ENCODE data around the gene LRP1.

Gene LRP1

DNA sequence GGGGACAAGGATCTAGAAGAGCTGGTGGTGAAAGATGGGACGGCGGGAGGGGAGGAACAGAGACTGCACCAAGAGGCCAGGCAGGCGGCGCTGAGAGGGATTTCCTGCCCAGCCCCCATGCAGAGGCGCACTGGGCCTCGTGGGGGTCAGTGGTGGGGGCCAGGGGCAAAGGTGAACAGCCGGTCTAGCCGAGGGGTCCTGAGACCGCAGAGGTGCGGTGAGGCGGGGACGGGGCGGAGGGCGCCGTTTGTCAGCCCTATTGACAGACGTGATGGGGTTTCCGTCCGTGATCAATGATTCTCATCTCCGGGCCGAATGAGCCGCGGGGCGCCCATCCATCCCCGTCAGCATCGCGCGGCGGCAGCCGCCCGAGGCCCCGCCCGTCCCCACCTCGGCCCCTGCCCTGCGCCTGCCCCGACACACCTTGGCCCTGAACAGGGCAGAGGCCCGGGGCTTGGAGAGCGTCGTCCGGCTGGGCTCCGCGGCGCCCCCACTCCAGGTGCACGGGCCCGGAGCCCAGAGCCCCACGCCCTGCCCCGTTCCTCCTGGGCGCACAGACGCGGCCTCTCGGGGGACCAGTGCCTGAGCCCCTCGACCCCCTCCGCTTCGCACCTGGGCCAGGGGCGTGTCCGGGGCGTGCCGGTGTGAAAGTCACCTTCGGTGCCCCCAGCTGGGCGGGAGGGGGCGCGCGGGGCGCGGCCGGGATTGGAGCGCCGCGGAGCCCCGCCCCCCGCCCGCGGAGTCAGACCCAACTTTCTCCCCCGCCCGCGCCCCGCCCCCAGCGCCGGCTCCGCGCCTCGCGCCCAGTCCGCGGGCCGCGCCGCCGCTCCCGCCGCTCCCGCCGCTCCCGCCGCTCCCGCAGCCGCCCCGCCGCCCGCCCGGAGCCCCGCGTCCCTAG lies 88.0 kb downstream of the LRP1 start, which contains the start of gene NXPH4:
TSS of gene NXPH4 (plus strand) at position 781 of the 898 bp plus-strand sequence. CDS start 176 bp downstream, outside the sequence.
- Histone ChIP-seq H3K4me2 (ENCODE audit: low read length) (peak within 1 kb of the TSS; percentile 96), H3K4me1 (ENCODE audit: low read length) (peaks cover 50% of the 10 kb centered on the region), H3K36me3 (replicated peaks; ENCODE audit: low read depth, low read length) (no peaks in the 10 kb centered on the region), H4K20me1 (ENCODE audit: insufficient read depth, low read length) (peaks cover 4% of the 10 kb centered on the region; the same call in 1 of the 2 replicates), H3K4me3 (ENCODE audit: low read length) (peak within 1 kb of the TSS; percentile 91), H3K9me3 (ENCODE audit: insufficient read depth, low read length) (no peaks in the 10 kb centered on the region), H2AFZ (ENCODE audit: low read depth, low read length) (0 out of 2 replicates have a peak within 1 kb of the TSS, but pooled peaks have one; percentile 28), H3K27me3 (ENCODE audit: low read depth, low read length) (peaks cover 67% of the 10 kb centered on the region), H3K9ac (ENCODE audit: low read length) (peak within 1 kb of the TSS; percentile 59), H3K27ac (ENCODE audit: low read length) (no peak within 1 kb of the TSS), H3K79me2 (ENCODE audit: low read length) (no peaks in the 10 kb centered on the region)
- TF ChIP-seq CTCF (IDR thresholded peaks at IDR 0.05; ENCODE audit: low read depth, low read length) (0 out of 2 replicates have a peak, but pooled peaks have one; percentile 7), EZH2phosphoT487 (IDR thresholded peaks at IDR 0.05; ENCODE audit: low read depth) (no peak)

GRCh38 chr12:57216921-57217879 lies 88.9 kb downstream of the LRP1 start:
- Histone ChIP-seq H3K36me3 (replicated peaks; ENCODE audit: low read depth, low read length) (no peaks in the 10 kb centered on the region), H3K4me1 (ENCODE audit: low read length) (peaks cover 50% of the 10 kb centered on the region), H3K27ac (ENCODE audit: low read length) (no peak overlapping the region), H3K79me2 (ENCODE audit: low read length) (no peaks in the 10 kb centered on the region), H3K4me3 (ENCODE audit: low read length) (peak overlapping the region; percentile 91), H4K20me1 (ENCODE audit: insufficient read depth, low read length) (peaks cover 4% of the 10 kb centered on the region; the same call in 1 of the 2 replicates), H2AFZ (ENCODE audit: low read depth, low read length) (no peak overlapping the region), H3K9me3 (ENCODE audit: insufficient read depth, low read length) (no peaks in the 10 kb centered on the region), H3K27me3 (ENCODE audit: low read depth, low read length) (peaks cover 77% of the 10 kb centered on the region), H3K4me2 (ENCODE audit: low read length) (peak overlapping the region; percentile 96), H3K9ac (ENCODE audit: low read length) (peak overlapping the region; percentile 59)
- TF ChIP-seq EZH2phosphoT487 (IDR thresholded peaks at IDR 0.05; ENCODE audit: low read depth): no peak
- no peak for TF ChIP-seq CTCF (IDR thresholded peaks at IDR 0.05; ENCODE audit: low read depth, low read length)

DNA sequence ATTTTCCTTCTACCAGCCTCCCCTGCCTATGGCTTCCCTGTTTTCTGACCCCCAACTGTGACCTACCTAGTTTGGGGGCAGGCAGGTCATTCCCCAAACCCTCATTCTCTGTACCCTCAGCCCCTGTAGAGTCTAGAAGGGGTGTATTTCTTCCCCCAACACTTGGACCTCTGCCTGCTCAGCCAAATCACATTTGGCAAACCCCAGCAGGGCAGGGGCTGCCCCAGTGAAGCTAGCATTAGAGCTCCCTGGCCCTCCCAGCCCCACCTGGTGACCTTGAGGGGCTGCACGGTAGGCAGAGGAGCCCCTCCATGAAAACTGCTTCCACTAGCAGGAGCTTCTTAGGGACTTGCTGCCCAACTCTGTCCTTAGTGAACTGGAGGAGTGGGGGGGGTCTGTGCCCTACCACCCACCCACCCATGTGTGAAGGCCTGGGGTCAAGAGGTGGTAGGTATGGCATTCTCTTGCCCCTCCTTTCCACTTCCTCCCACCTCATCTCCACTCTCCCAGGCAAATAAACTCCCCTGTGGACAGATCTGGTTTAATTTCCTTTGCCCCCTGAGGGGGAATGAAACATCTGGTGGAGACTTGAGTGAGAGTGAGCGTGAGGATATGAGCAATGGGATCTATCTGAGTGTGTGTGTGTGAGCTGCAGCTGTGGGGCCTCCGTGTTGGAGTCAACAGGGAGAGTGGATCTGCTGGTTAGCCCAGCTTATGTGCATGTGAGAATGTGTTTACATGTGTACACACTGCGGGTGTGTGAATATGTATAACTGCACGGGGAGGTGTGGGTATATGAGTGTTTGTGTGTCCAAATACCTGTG lies 90.0 kb downstream of the LRP1 start:
- H3K9ac ChIP-seq (ENCODE audit: low read length): no peak overlapping the region; the same call in 1 of the 2 replicates
- no peaks in the 10 kb centered on the region for H3K9me3 ChIP-seq (ENCODE audit: insufficient read depth, low read length)
- H3K79me2 ChIP-seq (ENCODE audit: low read length): no peaks in the 10 kb centered on the region
- peaks cover 46% of the 10 kb centered on the region for H3K4me1 ChIP-seq (ENCODE audit: low read length)
- H3K27me3 ChIP-seq (ENCODE audit: low read depth, low read length): peaks cover 79% of the 10 kb centered on the region
- peak overlapping the region; percentile 91; the same call in 1 of the 2 replicates for H3K4me3 ChIP-seq (ENCODE audit: low read length)
- peaks cover 4% of the 10 kb centered on the region; the same call in 1 of the 2 replicates for H4K20me1 ChIP-seq (ENCODE audit: insufficient read depth, low read length)
- no peaks in the 10 kb centered on the region for H3K36me3 ChIP-seq (replicated peaks; ENCODE audit: low read depth, low read length)
- TF ChIP-seq CTCF (IDR thresholded peaks at IDR 0.05; ENCODE audit: low read depth, low read length) (no peak), EZH2phosphoT487 (IDR thresholded peaks at IDR 0.05; ENCODE audit: low read depth) (no peak)
- H2AFZ ChIP-seq (ENCODE audit: low read depth, low read length): no peak overlapping the region
- no peak overlapping the region for H3K27ac ChIP-seq (ENCODE audit: low read length)
- peak overlapping the region; percentile 96 for H3K4me2 ChIP-seq (ENCODE audit: low read length)

Data from OCI-LY3 (cell line).